HCT116 (cell line): ENCODE results near the gene NUAK2. TPM values are rescaled to one million over a fixed set of nuclear protein-coding genes. Genes with fewer than 3 reads are reported as not detected.

Experiments
- ATAC-seq: fragments of 200-7000 bp; cut with Tn5 transposase; 2 replicates; pipeline ENCODE4 v1.9.1; 2020; ENCODE audit warnings: mild to moderate bottlenecking, moderate library complexity
- BruUV-seq: library from RNA; stranded (reverse); fragments of 400-500 nt; replicated peaks from 2 replicates; lab custom pipeline; 2021; lab: Mats Ljungman, UMichigan
- CTCF ChIA-PET: fragments of 300-600 bp; sonication (Branson Sonifier 250); formaldehyde crosslinking; loops from one replicate; lab custom pipeline; 2021; ENCODE audit warnings: antibody characterized with exemption; lab: Charles Lee
- POLR2A ChIA-PET: fragments of 300-600, 350-600 bp; sonication (Branson Sonifier 250); formaldehyde crosslinking; loops from one replicate; lab custom pipeline; 2021; ENCODE audit warnings: antibody characterized with exemption; lab: Charles Lee
- RAD21 ChIA-PET, 2 experiments: fragments of 300-600 bp; sonication (Branson Sonifier 250); formaldehyde crosslinking; loops; one replicate each; lab custom pipeline; 2023; ENCODE audit warnings: low total read pairs in 2 of 2; ENCODE audit not compliant: uncharacterized antibody in 2 of 2, unreplicated experiment in 2 of 2, low non-redundant PET in 1 of 2; lab: Charles Lee
- DNase-seq: peaks from one replicate; pipeline ENCODE4 v3.0.0-alpha.2; 2010; ENCODE audit warnings: low read depth, low spot score
- H2AFZ ChIP-seq: fragments of 200-600 bp; shearing (Covaris generic), sonication (generic); 2 replicates; pipeline ENCODE4 v1.6.1; 2017; ENCODE audit warnings: low read depth, mixed run types, mixed read lengths, antibody characterized with exemption, low read length; ENCODE audit not compliant: poor library complexity, severe bottlenecking
- H3K27ac ChIP-seq: 2 replicates; pipeline ENCODE4 v1.5.1; 2012; ENCODE audit warnings: low read depth, low read length
- H3K27me3 ChIP-seq: fragments of 200-600 bp; sonication (generic); 2 replicates; pipeline ENCODE4 v1.6.1; 2016; ENCODE audit warnings: mixed run types, low read length, mixed read lengths; ENCODE audit not compliant: insufficient read depth
- H3K36me3 ChIP-seq, 2 experiments: fragments of 200-500 bp in 1 of 2; fragments of 200-600 bp in 1 of 2; sonication (Bioruptor generic) in 1 of 2; sonication (generic) in 1 of 2; 2 replicates each; pipeline versions ENCODE4 v1.5.1 to v1.6.1; 2014 to 2016; ENCODE audit warnings: low read length in 2 of 2, inconsistent platforms in 1 of 2, mixed read lengths in 1 of 2, mixed run types in 1 of 2; ENCODE audit not compliant: insufficient read depth in 2 of 2, control insufficient read depth in 1 of 2
- H3K4me1 ChIP-seq, 2 experiments: fragments of 200-600 bp in 1 of 2; sonication (generic) in 1 of 2; 2 replicates each; pipeline versions ENCODE4 v1.5.1 to v1.6.1; 2012 to 2017; ENCODE audit warnings: low read length in 2 of 2, inconsistent platforms in 1 of 2, mild to moderate bottlenecking in 1 of 2, mixed read lengths in 1 of 2, mixed run types in 1 of 2, moderate library complexity in 1 of 2; ENCODE audit not compliant: insufficient read depth in 2 of 2, control insufficient read depth in 1 of 2
- H3K4me2 ChIP-seq: fragments of 200-600 bp; sonication (generic); 2 replicates; pipeline ENCODE4 v1.6.1; 2017; ENCODE audit warnings: mixed run types, low read length, mixed read lengths
- H3K4me3 ChIP-seq, 2 experiments: fragments of 200-600 bp in 1 of 2; sonication (generic) in 1 of 2; replicated peaks in 1 of 2; 2 replicates each; pipeline ENCODE4 v1.5.1; 2011 to 2016; ENCODE audit warnings: low read length in 2 of 2, control low read depth in 1 of 2, low read depth in 1 of 2, mild to moderate bottlenecking in 1 of 2, mixed read lengths in 1 of 2, mixed run types in 1 of 2
- H3K79me2 ChIP-seq: fragments of 200-600 bp; sonication (generic); 2 replicates; pipeline ENCODE4 v1.6.1; 2017; ENCODE audit warnings: mild to moderate bottlenecking, mixed run types, low read length, moderate library complexity, mixed read lengths; ENCODE audit not compliant: insufficient read depth
- H3K9ac ChIP-seq: fragments of 200-600 bp; sonication (generic); 2 replicates; pipeline ENCODE4 v1.6.1; 2016; ENCODE audit warnings: low read length, mixed read lengths
- H3K9me2 ChIP-seq: fragments of 200-600 bp; sonication (generic), shearing (Covaris generic); 2 replicates; pipeline ENCODE4 v1.6.1; 2017; ENCODE audit warnings: mixed run types, mild to moderate bottlenecking, moderate library complexity; ENCODE audit not compliant: insufficient read depth
- H3K9me3 ChIP-seq, 2 experiments: fragments of 200-500 bp in 1 of 2; fragments of 200-600 bp in 1 of 2; sonication (Bioruptor generic) in 1 of 2; sonication (generic) in 1 of 2; 2 replicates each; pipeline ENCODE4 v1.6.1; 2014 to 2017; ENCODE audit warnings: low read length in 2 of 2, mixed read lengths in 2 of 2, inconsistent platforms in 1 of 2, low read depth in 1 of 2, mild to moderate bottlenecking in 1 of 2, mixed run types in 1 of 2, moderate library complexity in 1 of 2; ENCODE audit not compliant: control insufficient read depth in 1 of 2, insufficient read depth in 1 of 2
- H4K20me1 ChIP-seq: fragments of 200-600 bp; sonication (generic), shearing (Covaris generic); 2 replicates; pipeline ENCODE4 v1.6.1; 2017; ENCODE audit warnings: mixed run types, mild to moderate bottlenecking, moderate library complexity; ENCODE audit not compliant: insufficient read depth
- CBX3 ChIP-seq: IDR thresholded peaks from 2 replicates; pipeline ENCODE4 v1.6.1; 2012; ENCODE audit warnings: low read depth
- EGR1 ChIP-seq: IDR thresholded peaks from 2 replicates; pipeline ENCODE4 v1.6.1; 2012; ENCODE audit warnings: low read depth
- ELF1 ChIP-seq: IDR thresholded peaks from 2 replicates; pipeline ENCODE4 v1.6.1; 2012; ENCODE audit warnings: low read depth, borderline replicate concordance
- EZH2 ChIP-seq: fragments of 200-600 bp; sonication (generic); IDR thresholded peaks from 2 replicates; pipeline ENCODE4 v1.6.1; 2017; ENCODE audit warnings: antibody characterized with exemption, mixed run types
- EZH2phosphoT487 ChIP-seq: fragments of 200-600 bp; IDR thresholded peaks from 2 replicates; pipeline ENCODE4 v1.6.1; 2018; ENCODE audit warnings: antibody characterized with exemption, borderline replicate concordance
- FOSL1 ChIP-seq: IDR thresholded peaks from 2 replicates; pipeline ENCODE4 v1.6.1; 2012; ENCODE audit warnings: low read depth
- JUND ChIP-seq: IDR thresholded peaks from 2 replicates; pipeline ENCODE4 v1.6.1; 2012
- MAX ChIP-seq: IDR thresholded peaks from 2 replicates; pipeline ENCODE4 v1.6.1; 2012
- POLR2A ChIP-seq: IDR thresholded peaks from 2 replicates; pipeline ENCODE4 v1.7.0; 2011; ENCODE audit warnings: borderline replicate concordance; ENCODE audit not compliant: insufficient read depth, insufficient read length; ENCODE audit errors: extremely low read depth
- POLR2AphosphoS5 ChIP-seq: IDR thresholded peaks from 2 replicates; pipeline ENCODE4 v1.6.1; 2011; ENCODE audit warnings: mild to moderate bottlenecking, low read depth, low read length, moderate library complexity
- REST ChIP-seq: IDR thresholded peaks from 2 replicates; pipeline ENCODE4 v1.6.1; 2012; ENCODE audit warnings: low read depth
- SRF ChIP-seq: IDR thresholded peaks from 2 replicates; pipeline ENCODE4 v1.6.1; 2012; ENCODE audit warnings: low read depth
- TCF7L2 ChIP-seq: IDR thresholded peaks from 2 replicates; pipeline ENCODE4 v1.7.0; 2011; ENCODE audit warnings: borderline replicate concordance, inconsistent platforms; ENCODE audit not compliant: insufficient read depth, insufficient read length; ENCODE audit errors: extremely low read depth
- ZNF274 ChIP-seq: fragments of 200-500 bp; sonication (Bioruptor generic); IDR thresholded peaks from 2 replicates; pipeline ENCODE4 v1.6.1; 2014; ENCODE audit warnings: mild to moderate bottlenecking, low read depth, low read length, inconsistent platforms
- intact Hi-C: fragments of 100-400 bp; cut with micrococcal nuclease; formaldehyde crosslinking; loops from 2 replicates; pipeline ENCODE4 v1.10.0; 2022
- total RNA-seq: library from RNA; stranded (reverse); gene quantifications from one replicate; pipeline ENCODE4 v1.2.1, GENCODE V29; 2021; ENCODE audit not compliant: unreplicated experiment
- TF ChIP-seq, protein P1 (sequence below): IDR thresholded peaks from 2 replicates; pipeline ENCODE4 v1.6.1; 2011; ENCODE audit warnings: mild to moderate bottlenecking, low read length, moderate library complexity; ENCODE audit not compliant: insufficient replicate concordance; ENCODE audit errors: extremely low read depth

Gene NUAK2
- total RNA-seq, 1 experiment from 2014 or later: 3.0 TPM

DNA sequence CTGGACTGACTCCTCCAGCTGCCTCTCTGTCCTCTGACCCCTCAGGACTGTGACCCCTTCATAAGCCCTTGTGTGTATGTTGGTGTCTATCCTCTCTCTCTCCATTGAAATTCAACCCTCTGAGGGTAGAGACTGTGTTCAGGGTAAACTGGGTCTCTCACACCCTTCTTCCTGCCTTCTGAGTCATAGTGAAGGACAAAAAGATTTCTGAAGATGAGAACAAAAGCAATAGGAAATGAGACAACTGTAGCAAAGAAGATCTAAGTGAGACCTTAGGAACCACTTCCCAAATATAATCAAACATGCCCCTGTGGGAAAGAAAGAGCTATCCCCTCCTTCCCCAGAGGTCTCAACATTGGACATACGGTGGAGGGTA lies 16.9 kb downstream of the NUAK2 start:
- H4K20me1 ChIP-seq: no peaks in the 10 kb centered on the region
- no peaks in the 10 kb centered on the region for H3K27me3 ChIP-seq
- no TSS peak for BruUV-seq

More for the DNA sequence above, 16.9 kb downstream of the NUAK2 start:
- CTCF ChIA-PET: no interaction called here
- Histone ChIP-seq H3K9me2 (no peaks in the 10 kb centered on the region), H3K4me2 (no peak overlapping the region), H3K4me3 (no peak overlapping the region), H3K9ac (no peak overlapping the region), H3K9me3 (no peaks in the 10 kb centered on the region), H2AFZ (no peak overlapping the region), H3K36me3 (peaks cover 3 to 11% of the 10 kb centered on the region in 2 experiments; a peak in 2 of 4 replicates), H3K79me2 (no peaks in the 10 kb centered on the region), H3K4me1 (peaks cover 27 to 36% of the 10 kb centered on the region in 2 experiments), H3K27ac (no peak overlapping the region)
- DNase-seq (no peak), ATAC-seq (no peak)
- intact Hi-C loops: no loop called here
- TF ChIP-seq JUND: no peak
- TF ChIP-seq ZNF274: no peak
- no peak for TF ChIP-seq REST
- no peak for TF ChIP-seq EGR1
- no peak for TF ChIP-seq FOSL1
- TF ChIP-seq, protein P1, sequence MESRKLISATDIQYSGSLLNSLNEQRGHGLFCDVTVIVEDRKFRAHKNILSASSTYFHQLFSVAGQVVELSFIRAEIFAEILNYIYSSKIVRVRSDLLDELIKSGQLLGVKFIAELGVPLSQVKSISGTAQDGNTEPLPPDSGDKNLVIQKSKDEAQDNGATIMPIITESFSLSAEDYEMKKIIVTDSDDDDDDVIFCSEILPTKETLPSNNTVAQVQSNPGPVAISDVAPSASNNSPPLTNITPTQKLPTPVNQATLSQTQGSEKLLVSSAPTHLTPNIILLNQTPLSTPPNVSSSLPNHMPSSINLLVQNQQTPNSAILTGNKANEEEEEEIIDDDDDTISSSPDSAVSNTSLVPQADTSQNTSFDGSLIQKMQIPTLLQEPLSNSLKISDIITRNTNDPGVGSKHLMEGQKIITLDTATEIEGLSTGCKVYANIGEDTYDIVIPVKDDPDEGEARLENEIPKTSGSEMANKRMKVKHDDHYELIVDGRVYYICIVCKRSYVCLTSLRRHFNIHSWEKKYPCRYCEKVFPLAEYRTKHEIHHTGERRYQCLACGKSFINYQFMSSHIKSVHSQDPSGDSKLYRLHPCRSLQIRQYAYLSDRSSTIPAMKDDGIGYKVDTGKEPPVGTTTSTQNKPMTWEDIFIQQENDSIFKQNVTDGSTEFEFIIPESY: no peak
- no peak for TF ChIP-seq SRF
- TF ChIP-seq TCF7L2: no peak
- TF ChIP-seq POLR2A: no peak
- no peak for TF ChIP-seq CBX3
- no peak for TF ChIP-seq MAX
- TF ChIP-seq EZH2phosphoT487: no peak
- no peak for TF ChIP-seq POLR2AphosphoS5
- no peak for TF ChIP-seq EZH2
- TF ChIP-seq ELF1: no peak
- POLR2A ChIA-PET: no interaction called here
- RAD21 ChIA-PET: no interaction called here
